Liver (tissue), 2 donors: ENCODE results near the gene CLEC20A.

Experiments
- CTCF ChIP-seq: fragments of 150-350 bp; IDR thresholded peaks from 2 replicates; pipeline ENCODE4 v1.5.1; 2017; ENCODE audit warnings: improper control_type of control experiment, low read depth, low read length; ENCODE audit not compliant: missing input control
- ZBTB33 ChIP-seq: IDR thresholded peaks from 2 replicates; pipeline ENCODE4 v1.6.1; 2016; ENCODE audit warnings: antibody characterized with exemption
- TF ChIP-seq, protein P1 (sequence below): IDR thresholded peaks from 2 replicates; pipeline ENCODE4 v1.6.1; 2016; ENCODE audit warnings: antibody characterized with exemption, mild to moderate bottlenecking
- donor health status: healthy.

GRCh38 chr1:178516110-178516509 lies 19.3 kb upstream of the CLEC20A start:
- TF ChIP-seq CTCF (no peak), ZBTB33 (no peak)
- TF ChIP-seq, protein P1, sequence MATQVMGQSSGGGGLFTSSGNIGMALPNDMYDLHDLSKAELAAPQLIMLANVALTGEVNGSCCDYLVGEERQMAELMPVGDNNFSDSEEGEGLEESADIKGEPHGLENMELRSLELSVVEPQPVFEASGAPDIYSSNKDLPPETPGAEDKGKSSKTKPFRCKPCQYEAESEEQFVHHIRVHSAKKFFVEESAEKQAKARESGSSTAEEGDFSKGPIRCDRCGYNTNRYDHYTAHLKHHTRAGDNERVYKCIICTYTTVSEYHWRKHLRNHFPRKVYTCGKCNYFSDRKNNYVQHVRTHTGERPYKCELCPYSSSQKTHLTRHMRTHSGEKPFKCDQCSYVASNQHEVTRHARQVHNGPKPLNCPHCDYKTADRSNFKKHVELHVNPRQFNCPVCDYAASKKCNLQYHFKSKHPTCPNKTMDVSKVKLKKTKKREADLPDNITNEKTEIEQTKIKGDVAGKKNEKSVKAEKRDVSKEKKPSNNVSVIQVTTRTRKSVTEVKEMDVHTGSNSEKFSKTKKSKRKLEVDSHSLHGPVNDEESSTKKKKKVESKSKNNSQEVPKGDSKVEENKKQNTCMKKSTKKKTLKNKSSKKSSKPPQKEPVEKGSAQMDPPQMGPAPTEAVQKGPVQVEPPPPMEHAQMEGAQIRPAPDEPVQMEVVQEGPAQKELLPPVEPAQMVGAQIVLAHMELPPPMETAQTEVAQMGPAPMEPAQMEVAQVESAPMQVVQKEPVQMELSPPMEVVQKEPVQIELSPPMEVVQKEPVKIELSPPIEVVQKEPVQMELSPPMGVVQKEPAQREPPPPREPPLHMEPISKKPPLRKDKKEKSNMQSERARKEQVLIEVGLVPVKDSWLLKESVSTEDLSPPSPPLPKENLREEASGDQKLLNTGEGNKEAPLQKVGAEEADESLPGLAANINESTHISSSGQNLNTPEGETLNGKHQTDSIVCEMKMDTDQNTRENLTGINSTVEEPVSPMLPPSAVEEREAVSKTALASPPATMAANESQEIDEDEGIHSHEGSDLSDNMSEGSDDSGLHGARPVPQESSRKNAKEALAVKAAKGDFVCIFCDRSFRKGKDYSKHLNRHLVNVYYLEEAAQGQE, result no peak
